ENCODE measurements around the gene ERC1. TPM values are rescaled to one million over a fixed set of nuclear protein-coding genes. Genes with fewer than 3 reads are reported as not detected.

The ERC1 gene
- total and polyA plus RNA-seq, 2 donors (not counting 3 experiments of a cell fraction or from before 2014, with no cell fraction given): 11.7 to 66.1 TPM

GRCh38 chr12:1439201-1439600 is 448.2 kb downstream of the ERC1 start:
- no peak overlapping the region for H3K27ac ChIP-seq (ENCODE audit: insufficient read depth, low read depth, low read length)
- H3K9me3 ChIP-seq (replicated peaks; ENCODE audit: control insufficient read depth, insufficient read depth, low read length): no peaks in the 10 kb centered on the region
- intact Hi-C loops (cut with micrococcal nuclease): no loop called here
- no peaks in the 10 kb centered on the region for H3K9me1 ChIP-seq (replicated peaks; ENCODE audit: control insufficient read depth, extremely low read depth, insufficient read depth, low read length)
- CTCF ChIA-PET: interaction anchor here (1.6 kb wide), 1 partner anchor 13 kb away, joined by 3 read pairs; no protein-coding TSS in a partner anchor
- TF ChIP-seq CTCF (IDR thresholded peaks at IDR 0.05; ENCODE audit: extremely low read depth in 1 of 2, insufficient read depth in 1 of 2, low read depth in 1 of 2, low read length in 2 of 2) (no peak), EZH2 (IDR thresholded peaks at IDR 0.05; ENCODE audit: borderline replicate concordance, low read depth, low read length, severe bottlenecking) (no peak), FOS (IDR thresholded peaks at IDR 0.05; ENCODE audit: borderline replicate concordance, insufficient read depth, low read length) (no peak), POLR2AphosphoS5 (IDR thresholded peaks at IDR 0.05; ENCODE audit: insufficient read depth, low read depth, low read length) (no peak), MYC (IDR thresholded peaks at IDR 0.05; ENCODE audit: low read depth, low read length) (no peak), JUN (IDR thresholded peaks at IDR 0.05; ENCODE audit: borderline replicate concordance, insufficient read depth, insufficient read length, low read depth) (no peak), GATA2 (IDR thresholded peaks at IDR 0.05; ENCODE audit: insufficient read depth, insufficient read length, low read depth, low read length) (no peak), POLR2A (IDR thresholded peaks at IDR 0.05; ENCODE audit: low read depth, low read length) (no peak), MAX (IDR thresholded peaks at IDR 0.05; ENCODE audit: insufficient read depth, insufficient read length) (no peak)
- H3K9ac ChIP-seq (replicated peaks; ENCODE audit: extremely low read depth, insufficient read depth, low read length): no peak overlapping the region
- BruUV-seq (replicated peaks): no TSS peak
- H3K4me1 ChIP-seq (ENCODE audit: control insufficient read depth, extremely low read depth, insufficient read depth, low read length): no peaks in the 10 kb centered on the region
- H3K4me3 ChIP-seq (replicated peaks in 1 of 3; ENCODE audit: insufficient read depth in 1 of 3, low read depth in 1 of 3, low read length in 3 of 3): no peak overlapping the region
- FAIRE-seq (no peak), DNase-seq (ENCODE audit: low read depth, low spot score) (no peak)
- H3K36me3 ChIP-seq (ENCODE audit: control insufficient read depth in 2 of 2, extremely low read depth in 1 of 2, insufficient read depth in 2 of 2, low read length in 2 of 2): no peaks in the 10 kb centered on the region
- no peak overlapping the region for H2AFZ ChIP-seq (ENCODE audit: low read depth, low read length)
- dilution Hi-C loops (cut with MboI; ENCODE audit: extremely low pct_ligation_motif_present, low sequenced_read_pairs): no loop called here
- no peaks in the 10 kb centered on the region for H3K79me2 ChIP-seq (ENCODE audit: control insufficient read depth, insufficient read depth, low read length)
- H4K20me1 ChIP-seq (replicated peaks; ENCODE audit: control insufficient read depth, extremely low read depth, insufficient read depth, low read length): no peaks in the 10 kb centered on the region
- no peak overlapping the region for H3K4me2 ChIP-seq (ENCODE audit: insufficient read depth, low read length)
- H3K27me3 ChIP-seq (ENCODE audit: control insufficient read depth in 2 of 2, insufficient read depth in 2 of 2, low read length in 2 of 2): no peaks in the 10 kb centered on the region
- POLR2A ChIA-PET: no interaction called here
